GM12878 (cell line): ENCODE results near the gene P3R3URF. TPM values are rescaled to one million over a fixed set of nuclear protein-coding genes. Genes with fewer than 3 reads are reported as not detected.

Experiments used
- ATF7 ChIP-seq: fragments of 450-650 bp; IDR thresholded peaks from 2 replicates; pipeline ENCODE4 v1.6.1; 2016; ENCODE audit warnings: low read depth, mild to moderate bottlenecking
- NFIC ChIP-seq: IDR thresholded peaks from 2 replicates; pipeline ENCODE4 v1.6.1; 2012; ENCODE audit warnings: low read depth, mild to moderate bottlenecking, inconsistent platforms, low read length, moderate library complexity
- NFXL1 ChIP-seq: fragments of 450-650 bp; IDR thresholded peaks from 2 replicates; pipeline ENCODE4 v1.6.1; 2017; ENCODE audit warnings: antibody characterized with exemption, mild to moderate bottlenecking, borderline replicate concordance
- NR2C1 ChIP-seq: fragments of 450-650 bp; IDR thresholded peaks from 2 replicates; pipeline ENCODE4 v1.6.1; 2017; ENCODE audit warnings: antibody characterized with exemption, mild to moderate bottlenecking, moderate library complexity
- PAX8 ChIP-seq: fragments of 450-650 bp; IDR thresholded peaks from 2 replicates; pipeline ENCODE4 v1.6.1; 2017; ENCODE audit warnings: mild to moderate bottlenecking, moderate library complexity
- RB1 ChIP-seq: fragments of 450-650 bp; formaldehyde crosslinking; IDR thresholded peaks from 2 replicates; pipeline ENCODE4 v1.6.1; 2017; ENCODE audit warnings: mild to moderate bottlenecking, borderline replicate concordance
- SIN3A ChIP-seq: IDR thresholded peaks from 2 replicates; pipeline ENCODE4 v1.6.1; 2012; ENCODE audit warnings: low read depth, low read length, improper control_type of control experiment
- USF1 ChIP-seq: IDR thresholded peaks from 2 replicates; pipeline ENCODE4 v1.6.1; 2011; ENCODE audit warnings: borderline replicate concordance, low read depth, mild to moderate bottlenecking, moderate library complexity, mixed read lengths, low read length; ENCODE audit not compliant: insufficient read depth; ENCODE audit errors: extremely low read length
- YY1 ChIP-seq: IDR thresholded peaks from 2 replicates; pipeline ENCODE4 v1.6.1; 2011; ENCODE audit warnings: low read depth, mild to moderate bottlenecking, low read length
- polyA plus RNA-seq, 11 experiments: library from polyadenylated mRNA; depleted of rRNA in 4 of 11; unstranded in 6 of 11; stranded (reverse) in 5 of 11; fragments of >200 nt; fragmentation: Nextera tagmentation in 4 of 11; fragmentation: Illumina TruSeq in 1 of 11; extraction: Ambion mirVana in 4 of 11; extraction: Trizol in 1 of 11; gene quantifications; 1 replicate in 1 of 11; 2 replicates in 10 of 11; pipeline versions ENCODE4 v1.2.1 to v1.2.3, GENCODE V29; 2011 to 2016; ENCODE audit warnings: inconsistent platforms in 2 of 11, missing spikeins in 2 of 11, low read depth in 1 of 11
- total RNA-seq, 4 experiments: library from RNA; depleted of rRNA in 3 of 4; stranded (reverse); fragments of >200 nt in 3 of 4; fragmentation: Illumina TruSeq in 1 of 4; extraction: Trizol in 1 of 4; gene quantifications; 2 replicates each; pipeline versions ENCODE4 v1.2.1 to v1.2.3, GENCODE V29; 2013 to 2021
- TF ChIP-seq, protein P1 (sequence below): fragments of 450-650 bp; IDR thresholded peaks from 2 replicates; pipeline ENCODE4 v1.6.1; 2016; ENCODE audit warnings: mild to moderate bottlenecking, moderate library complexity, borderline replicate concordance
- TF ChIP-seq, protein P2 (sequence below): fragments of 450-650 bp; IDR thresholded peaks from 2 replicates; pipeline ENCODE4 v1.6.1; 2017; ENCODE audit warnings: antibody characterized with exemption, mild to moderate bottlenecking, moderate library complexity
- TF ChIP-seq, protein P3 (sequence below): fragments of 450-650 bp; IDR thresholded peaks from 2 replicates; pipeline ENCODE4 v1.6.1; 2016; ENCODE audit warnings: mild to moderate bottlenecking
- TF ChIP-seq, protein P4 (sequence below): IDR thresholded peaks from 2 replicates; pipeline ENCODE4 v1.6.1; 2012; ENCODE audit warnings: mild to moderate bottlenecking, low read depth, low read length
- TF ChIP-seq, protein P5 (sequence below): IDR thresholded peaks from 2 replicates; pipeline ENCODE4 v1.6.1; 2012; ENCODE audit warnings: low read length, inconsistent platforms

Gene P3R3URF
- total and polyA plus RNA-seq, 10 of the 15 experiments (the other 5 are each of a cell fraction or from before 2014, with no cell fraction given): not detected

GRCh38 chr1:46157916-46158311 lies 18.4 kb downstream of the P3R3URF start (continued):
- TF ChIP-seq, protein P1, sequence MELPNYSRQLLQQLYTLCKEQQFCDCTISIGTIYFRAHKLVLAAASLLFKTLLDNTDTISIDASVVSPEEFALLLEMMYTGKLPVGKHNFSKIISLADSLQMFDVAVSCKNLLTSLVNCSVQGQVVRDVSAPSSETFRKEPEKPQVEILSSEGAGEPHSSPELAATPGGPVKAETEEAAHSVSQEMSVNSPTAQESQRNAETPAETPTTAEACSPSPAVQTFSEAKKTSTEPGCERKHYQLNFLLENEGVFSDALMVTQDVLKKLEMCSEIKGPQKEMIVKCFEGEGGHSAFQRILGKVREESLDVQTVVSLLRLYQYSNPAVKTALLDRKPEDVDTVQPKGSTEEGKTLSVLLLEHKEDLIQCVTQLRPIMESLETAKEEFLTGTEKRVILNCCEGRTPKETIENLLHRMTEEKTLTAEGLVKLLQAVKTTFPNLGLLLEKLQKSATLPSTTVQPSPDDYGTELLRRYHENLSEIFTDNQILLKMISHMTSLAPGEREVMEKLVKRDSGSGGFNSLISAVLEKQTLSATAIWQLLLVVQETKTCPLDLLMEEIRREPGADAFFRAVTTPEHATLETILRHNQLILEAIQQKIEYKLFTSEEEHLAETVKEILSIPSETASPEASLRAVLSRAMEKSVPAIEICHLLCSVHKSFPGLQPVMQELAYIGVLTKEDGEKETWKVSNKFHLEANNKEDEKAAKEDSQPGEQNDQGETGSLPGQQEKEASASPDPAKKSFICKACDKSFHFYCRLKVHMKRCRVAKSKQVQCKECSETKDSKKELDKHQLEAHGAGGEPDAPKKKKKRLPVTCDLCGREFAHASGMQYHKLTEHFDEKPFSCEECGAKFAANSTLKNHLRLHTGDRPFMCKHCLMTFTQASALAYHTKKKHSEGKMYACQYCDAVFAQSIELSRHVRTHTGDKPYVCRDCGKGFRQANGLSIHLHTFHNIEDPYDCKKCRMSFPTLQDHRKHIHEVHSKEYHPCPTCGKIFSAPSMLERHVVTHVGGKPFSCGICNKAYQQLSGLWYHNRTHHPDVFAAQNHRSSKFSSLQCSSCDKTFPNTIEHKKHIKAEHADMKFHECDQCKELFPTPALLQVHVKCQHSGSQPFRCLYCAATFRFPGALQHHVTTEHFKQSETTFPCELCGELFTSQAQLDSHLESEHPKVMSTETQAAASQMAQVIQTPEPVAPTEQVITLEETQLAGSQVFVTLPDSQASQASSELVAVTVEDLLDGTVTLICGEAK: no peak
- TF ChIP-seq PAX8 (no peak), SIN3A (no peak), NFIC (no peak), YY1 (no peak), NFXL1 (no peak), RB1 (no peak), NR2C1 (no peak), ATF7 (no peak), USF1 (no peak)
- TF ChIP-seq, protein P2, sequence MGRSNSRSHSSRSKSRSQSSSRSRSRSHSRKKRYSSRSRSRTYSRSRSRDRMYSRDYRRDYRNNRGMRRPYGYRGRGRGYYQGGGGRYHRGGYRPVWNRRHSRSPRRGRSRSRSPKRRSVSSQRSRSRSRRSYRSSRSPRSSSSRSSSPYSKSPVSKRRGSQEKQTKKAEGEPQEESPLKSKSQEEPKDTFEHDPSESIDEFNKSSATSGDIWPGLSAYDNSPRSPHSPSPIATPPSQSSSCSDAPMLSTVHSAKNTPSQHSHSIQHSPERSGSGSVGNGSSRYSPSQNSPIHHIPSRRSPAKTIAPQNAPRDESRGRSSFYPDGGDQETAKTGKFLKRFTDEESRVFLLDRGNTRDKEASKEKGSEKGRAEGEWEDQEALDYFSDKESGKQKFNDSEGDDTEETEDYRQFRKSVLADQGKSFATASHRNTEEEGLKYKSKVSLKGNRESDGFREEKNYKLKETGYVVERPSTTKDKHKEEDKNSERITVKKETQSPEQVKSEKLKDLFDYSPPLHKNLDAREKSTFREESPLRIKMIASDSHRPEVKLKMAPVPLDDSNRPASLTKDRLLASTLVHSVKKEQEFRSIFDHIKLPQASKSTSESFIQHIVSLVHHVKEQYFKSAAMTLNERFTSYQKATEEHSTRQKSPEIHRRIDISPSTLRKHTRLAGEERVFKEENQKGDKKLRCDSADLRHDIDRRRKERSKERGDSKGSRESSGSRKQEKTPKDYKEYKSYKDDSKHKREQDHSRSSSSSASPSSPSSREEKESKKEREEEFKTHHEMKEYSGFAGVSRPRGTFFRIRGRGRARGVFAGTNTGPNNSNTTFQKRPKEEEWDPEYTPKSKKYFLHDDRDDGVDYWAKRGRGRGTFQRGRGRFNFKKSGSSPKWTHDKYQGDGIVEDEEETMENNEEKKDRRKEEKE: no peak
- TF ChIP-seq, protein P3, sequence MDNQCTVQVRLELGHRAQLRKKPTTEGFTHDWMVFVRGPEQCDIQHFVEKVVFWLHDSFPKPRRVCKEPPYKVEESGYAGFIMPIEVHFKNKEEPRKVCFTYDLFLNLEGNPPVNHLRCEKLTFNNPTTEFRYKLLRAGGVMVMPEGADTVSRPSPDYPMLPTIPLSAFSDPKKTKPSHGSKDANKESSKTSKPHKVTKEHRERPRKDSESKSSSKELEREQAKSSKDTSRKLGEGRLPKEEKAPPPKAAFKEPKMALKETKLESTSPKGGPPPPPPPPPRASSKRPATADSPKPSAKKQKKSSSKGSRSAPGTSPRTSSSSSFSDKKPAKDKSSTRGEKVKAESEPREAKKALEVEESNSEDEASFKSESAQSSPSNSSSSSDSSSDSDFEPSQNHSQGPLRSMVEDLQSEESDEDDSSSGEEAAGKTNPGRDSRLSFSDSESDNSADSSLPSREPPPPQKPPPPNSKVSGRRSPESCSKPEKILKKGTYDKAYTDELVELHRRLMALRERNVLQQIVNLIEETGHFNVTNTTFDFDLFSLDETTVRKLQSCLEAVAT: no peak
- TF ChIP-seq, protein P4, sequence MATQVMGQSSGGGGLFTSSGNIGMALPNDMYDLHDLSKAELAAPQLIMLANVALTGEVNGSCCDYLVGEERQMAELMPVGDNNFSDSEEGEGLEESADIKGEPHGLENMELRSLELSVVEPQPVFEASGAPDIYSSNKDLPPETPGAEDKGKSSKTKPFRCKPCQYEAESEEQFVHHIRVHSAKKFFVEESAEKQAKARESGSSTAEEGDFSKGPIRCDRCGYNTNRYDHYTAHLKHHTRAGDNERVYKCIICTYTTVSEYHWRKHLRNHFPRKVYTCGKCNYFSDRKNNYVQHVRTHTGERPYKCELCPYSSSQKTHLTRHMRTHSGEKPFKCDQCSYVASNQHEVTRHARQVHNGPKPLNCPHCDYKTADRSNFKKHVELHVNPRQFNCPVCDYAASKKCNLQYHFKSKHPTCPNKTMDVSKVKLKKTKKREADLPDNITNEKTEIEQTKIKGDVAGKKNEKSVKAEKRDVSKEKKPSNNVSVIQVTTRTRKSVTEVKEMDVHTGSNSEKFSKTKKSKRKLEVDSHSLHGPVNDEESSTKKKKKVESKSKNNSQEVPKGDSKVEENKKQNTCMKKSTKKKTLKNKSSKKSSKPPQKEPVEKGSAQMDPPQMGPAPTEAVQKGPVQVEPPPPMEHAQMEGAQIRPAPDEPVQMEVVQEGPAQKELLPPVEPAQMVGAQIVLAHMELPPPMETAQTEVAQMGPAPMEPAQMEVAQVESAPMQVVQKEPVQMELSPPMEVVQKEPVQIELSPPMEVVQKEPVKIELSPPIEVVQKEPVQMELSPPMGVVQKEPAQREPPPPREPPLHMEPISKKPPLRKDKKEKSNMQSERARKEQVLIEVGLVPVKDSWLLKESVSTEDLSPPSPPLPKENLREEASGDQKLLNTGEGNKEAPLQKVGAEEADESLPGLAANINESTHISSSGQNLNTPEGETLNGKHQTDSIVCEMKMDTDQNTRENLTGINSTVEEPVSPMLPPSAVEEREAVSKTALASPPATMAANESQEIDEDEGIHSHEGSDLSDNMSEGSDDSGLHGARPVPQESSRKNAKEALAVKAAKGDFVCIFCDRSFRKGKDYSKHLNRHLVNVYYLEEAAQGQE: no peak
- TF ChIP-seq, protein P5, sequence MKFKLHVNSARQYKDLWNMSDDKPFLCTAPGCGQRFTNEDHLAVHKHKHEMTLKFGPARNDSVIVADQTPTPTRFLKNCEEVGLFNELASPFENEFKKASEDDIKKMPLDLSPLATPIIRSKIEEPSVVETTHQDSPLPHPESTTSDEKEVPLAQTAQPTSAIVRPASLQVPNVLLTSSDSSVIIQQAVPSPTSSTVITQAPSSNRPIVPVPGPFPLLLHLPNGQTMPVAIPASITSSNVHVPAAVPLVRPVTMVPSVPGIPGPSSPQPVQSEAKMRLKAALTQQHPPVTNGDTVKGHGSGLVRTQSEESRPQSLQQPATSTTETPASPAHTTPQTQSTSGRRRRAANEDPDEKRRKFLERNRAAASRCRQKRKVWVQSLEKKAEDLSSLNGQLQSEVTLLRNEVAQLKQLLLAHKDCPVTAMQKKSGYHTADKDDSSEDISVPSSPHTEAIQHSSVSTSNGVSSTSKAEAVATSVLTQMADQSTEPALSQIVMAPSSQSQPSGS: no peak
- TF ChIP-seq, all 136 proteins: peak for 0
